H1 (cell line): ENCODE measurements around the gene MAP1B. TPM values are rescaled to one million over a fixed set of nuclear protein-coding genes. Genes with fewer than 3 reads are reported as not detected.

Experiments used
- BRCA1 ChIP-seq: IDR thresholded peaks from 2 replicates; pipeline ENCODE4 v1.6.1; 2012; ENCODE audit warnings: low read depth, low read length, improper control_type of control experiment
- CHD7 ChIP-seq: fragments of 300-600 bp; sonication (generic); IDR thresholded peaks from 2 replicates; pipeline ENCODE4 v1.7.1; 2012; ENCODE audit warnings: low read length, moderate library complexity, mild to moderate bottlenecking, inconsistent platforms; ENCODE audit not compliant: insufficient replicate concordance
- CTBP2 ChIP-seq: IDR thresholded peaks from 2 replicates; pipeline ENCODE4 v1.7.0; 2011; ENCODE audit warnings: borderline replicate concordance, mild to moderate bottlenecking, moderate library complexity, mixed read lengths, low read length; ENCODE audit not compliant: insufficient read depth, insufficient read length
- EGR1 ChIP-seq: IDR thresholded peaks from 2 replicates; pipeline ENCODE4 v1.6.1; 2011; ENCODE audit warnings: low read depth, low read length, borderline replicate concordance
- FOSL1 ChIP-seq: IDR thresholded peaks from 2 replicates; pipeline ENCODE4 v1.6.1; 2011; ENCODE audit warnings: mild to moderate bottlenecking, low read depth, low read length, moderate library complexity; ENCODE audit not compliant: insufficient read depth
- HDAC6 ChIP-seq: IDR thresholded peaks from one replicate; pipeline ENCODE4 v1.7.1; 2012; ENCODE audit warnings: low read depth, mild to moderate bottlenecking, inconsistent platforms, low read length, moderate library complexity
- RAD21 ChIP-seq, 2 experiments: IDR thresholded peaks in 1 of 2; conservative IDR thresholded peaks in 1 of 2; 2 replicates each; pipeline ENCODE4 v1.6.1; 2011; ENCODE audit warnings: low read depth in 2 of 2, low read length in 2 of 2, improper control_type of control experiment in 1 of 2, inconsistent platforms in 1 of 2, mild to moderate bottlenecking in 1 of 2, moderate library complexity in 1 of 2
- RBBP5 ChIP-seq: IDR thresholded peaks from 2 replicates; pipeline ENCODE4 v1.7.1; 2012; ENCODE audit warnings: low read depth, mild to moderate bottlenecking, inconsistent platforms, low read length, moderate library complexity, borderline replicate concordance
- SP1 ChIP-seq: IDR thresholded peaks from 2 replicates; pipeline ENCODE4 v1.6.1; 2011; ENCODE audit warnings: low read depth, low read length
- YY1 ChIP-seq: IDR thresholded peaks from 2 replicates; pipeline ENCODE4 v1.6.1; 2011; ENCODE audit warnings: low read depth, mild to moderate bottlenecking, low read length
- polyA plus RNA-seq, 7 experiments: library from polyadenylated mRNA; depleted of rRNA in 3 of 7; stranded (reverse) in 5 of 7; unstranded in 2 of 7; fragments of >200 nt in 5 of 7; fragments of 200-250 nt in 2 of 7; gene quantifications; 1 replicate in 5 of 7; 2 replicates in 1 of 7; 4 replicates in 1 of 7; pipeline versions ENCODE4 v1.2.1 to v1.2.3, GENCODE V29; 2011 to 2013; ENCODE audit warnings: missing spikeins in 2 of 7, mixed read lengths in 2 of 7
- total RNA-seq: library from RNA; stranded (reverse); fragmentation: NEBNext Ultra II Directional; extraction: Animal tissue kit (Norgen Biotek cat#: 25700); gene quantifications from 2 replicates; pipeline ENCODE4 v1.2.1, GENCODE V29; 2021

Gene MAP1B
- total and polyA plus RNA-seq, 2 of the 8 experiments (the other 6 are each of a cell fraction or from before 2014, with no cell fraction given): 24.5 to 120 TPM

GRCh38 chr5:72252008-72252407 is 144.7 kb downstream of the MAP1B start (continued):
- no peak for TF ChIP-seq CHD7
- no peak for TF ChIP-seq YY1
- no peak for TF ChIP-seq EGR1
- no peak for TF ChIP-seq CTBP2
- TF ChIP-seq BRCA1: no peak
- TF ChIP-seq RAD21 (IDR thresholded peaks at IDR 0.05 in 1 of 2, conservative IDR thresholded peaks at IDR 0.05 in 1 of 2; ENCODE audit: low read depth in 2 of 2, low read length in 2 of 2): no peak
- TF ChIP-seq SP1: no peak
- no peak for TF ChIP-seq RBBP5
- no peak for TF ChIP-seq HDAC6
- TF ChIP-seq FOSL1: no peak
